H9 (cell line): Measurements from ENCODE around the gene COMMD10. TPM values are rescaled to one million over a fixed set of nuclear protein-coding genes. Genes with fewer than 3 reads are reported as not detected.

ENCODE experiments used
- DNase-seq: peaks from one replicate; pipeline ENCODE4 v3.0.0-alpha.2; 2017
- H2AFZ ChIP-seq: one replicate; pipeline ENCODE4 v1.6.1; 2013; ENCODE audit warnings: mild to moderate bottlenecking, low read length, control low read depth, moderate library complexity
- H2AK5ac ChIP-seq: 2 replicates; pipeline ENCODE4 v1.6.1; 2013; ENCODE audit warnings: low read length, control low read depth, mixed read lengths; ENCODE audit not compliant: insufficient read length
- H2BK120ac ChIP-seq: one replicate; pipeline ENCODE4 v1.6.1; 2013; ENCODE audit warnings: low read depth, mild to moderate bottlenecking, low read length, control low read depth, inconsistent platforms; ENCODE audit not compliant: poor library complexity, severe bottlenecking
- H2BK12ac ChIP-seq: 2 replicates; pipeline ENCODE4 v1.6.1; 2013; ENCODE audit warnings: low read length, control low read depth, mixed read lengths, low read depth; ENCODE audit not compliant: insufficient read length
- H2BK15ac ChIP-seq: 2 replicates; pipeline ENCODE4 v1.6.1; 2013; ENCODE audit warnings: low read depth, low read length, control low read depth
- H2BK20ac ChIP-seq: one replicate; pipeline ENCODE4 v1.6.1; 2013; ENCODE audit warnings: low read depth, mild to moderate bottlenecking, low read length, control low read depth, inconsistent platforms; ENCODE audit not compliant: poor library complexity, severe bottlenecking
- H2BK5ac ChIP-seq: 2 replicates; pipeline ENCODE4 v1.6.1; 2013; ENCODE audit warnings: low read length, control low read depth, mixed read lengths; ENCODE audit not compliant: insufficient read length
- H3K14ac ChIP-seq: 2 replicates; pipeline ENCODE4 v1.6.1; 2013; ENCODE audit warnings: low read length, control low read depth; ENCODE audit not compliant: insufficient read depth
- H3K18ac ChIP-seq: 2 replicates; pipeline ENCODE4 v1.6.1; 2013; ENCODE audit warnings: low read depth, mild to moderate bottlenecking, mixed read lengths, low read length, control low read depth; ENCODE audit not compliant: insufficient read length
- H3K23ac ChIP-seq: 2 replicates; pipeline ENCODE4 v1.6.1; 2013; ENCODE audit warnings: low read length, control low read depth, mixed read lengths, low read depth; ENCODE audit not compliant: insufficient read length
- H3K23me2 ChIP-seq: 2 replicates; pipeline ENCODE4 v1.6.1; 2013; ENCODE audit warnings: low read depth, mild to moderate bottlenecking, mixed read lengths, low read length, control low read depth; ENCODE audit not compliant: insufficient read length, poor library complexity, severe bottlenecking
- H3K27ac ChIP-seq: 2 replicates; pipeline ENCODE4 v1.5.1; 2013; ENCODE audit warnings: low read length, control low read depth, mixed read lengths, low read depth; ENCODE audit not compliant: insufficient read length
- H3K27me3 ChIP-seq: 2 replicates; pipeline ENCODE4 v1.6.1; 2013; ENCODE audit warnings: low read length, control low read depth, inconsistent platforms; ENCODE audit not compliant: insufficient read depth
- H3K4ac ChIP-seq: 2 replicates; pipeline ENCODE4 v1.6.1; 2013; ENCODE audit warnings: low read depth, mild to moderate bottlenecking, control low read depth, inconsistent platforms, low read length, moderate library complexity
- H3K4me1 ChIP-seq: 2 replicates; pipeline ENCODE4 v1.6.1; 2013; ENCODE audit warnings: low read length, control low read depth, inconsistent platforms; ENCODE audit not compliant: insufficient read depth
- H3K4me2 ChIP-seq: 2 replicates; pipeline ENCODE4 v1.6.1; 2013; ENCODE audit warnings: low read length, control low read depth, mixed read lengths; ENCODE audit not compliant: insufficient read length, insufficient read depth
- H3K56ac ChIP-seq: 2 replicates; pipeline ENCODE4 v1.6.1; 2013; ENCODE audit warnings: low read depth, mild to moderate bottlenecking, mixed read lengths, low read length, control low read depth; ENCODE audit not compliant: insufficient read length
- H3K79me1 ChIP-seq: 2 replicates; pipeline ENCODE4 v1.6.1; 2013; ENCODE audit warnings: low read depth, mild to moderate bottlenecking, moderate library complexity, low read length, control low read depth, inconsistent platforms; ENCODE audit not compliant: insufficient read depth, poor library complexity, severe bottlenecking
- H3K79me2 ChIP-seq: 2 replicates; pipeline ENCODE4 v1.6.1; 2013; ENCODE audit warnings: low read length, control low read depth, inconsistent platforms; ENCODE audit not compliant: insufficient read depth
- H3K9ac ChIP-seq: 2 replicates; pipeline ENCODE4 v1.6.1; 2013; ENCODE audit warnings: low read length, control low read depth, mixed read lengths; ENCODE audit not compliant: insufficient read length; ENCODE audit errors: extremely low read depth
- H3K9me3 ChIP-seq: one replicate; pipeline ENCODE4 v1.6.1; 2013; ENCODE audit warnings: low read depth, low read length, inconsistent platforms; ENCODE audit not compliant: control insufficient read depth
- H3T11ph ChIP-seq: one replicate; pipeline ENCODE4 v1.6.1; 2013; ENCODE audit warnings: mild to moderate bottlenecking, low read length, control low read depth, inconsistent platforms
- H4K20me1 ChIP-seq: one replicate; pipeline ENCODE4 v1.6.1; 2013; ENCODE audit not compliant: control insufficient read depth, insufficient read length, insufficient read depth
- H4K5ac ChIP-seq: 2 replicates; pipeline ENCODE4 v1.6.1; 2013; ENCODE audit warnings: low read depth, mild to moderate bottlenecking, mixed read lengths, low read length, control low read depth; ENCODE audit not compliant: insufficient read length
- H4K8ac ChIP-seq: replicated peaks from 2 replicates; pipeline ENCODE4 v1.6.1; 2013; ENCODE audit warnings: low read length, control low read depth, mixed read lengths, low read depth; ENCODE audit not compliant: insufficient read length
- H4K91ac ChIP-seq: 2 replicates; pipeline ENCODE4 v1.6.1; 2013; ENCODE audit warnings: low read depth, mild to moderate bottlenecking, moderate library complexity, mixed read lengths, low read length, control low read depth; ENCODE audit not compliant: insufficient read length
- H3K27ac Mint-ChIP-seq, 3 experiments: 2 replicates in 2 of 3; 3 replicates in 1 of 3; pipeline ENCODE4 v1.8.0; 2020 to 2021; ENCODE audit warnings: mixed read lengths in 3 of 3, mild to moderate bottlenecking in 1 of 3, moderate library complexity in 1 of 3
- H3K27me3 Mint-ChIP-seq: 2 replicates; pipeline ENCODE4 v1.8.0; 2021; ENCODE audit warnings: low read depth, mild to moderate bottlenecking, moderate library complexity, mixed read lengths
- H3K36me3 Mint-ChIP-seq, 3 experiments: 2 replicates in 2 of 3; 3 replicates in 1 of 3; pipeline ENCODE4 v1.8.0; 2020 to 2021; ENCODE audit warnings: low read depth in 3 of 3, mixed read lengths in 3 of 3; ENCODE audit not compliant: insufficient read depth in 1 of 3
- H3K4me1 Mint-ChIP-seq, 2 experiments: 2 replicates each; pipeline ENCODE4 v1.8.0; 2020; ENCODE audit warnings: mixed read lengths in 2 of 2
- H3K4me3 Mint-ChIP-seq, 2 experiments: 2 replicates in 1 of 2; 3 replicates in 1 of 2; pipeline ENCODE4 v1.8.0; 2020 to 2021; ENCODE audit warnings: mild to moderate bottlenecking in 2 of 2, mixed read lengths in 2 of 2, moderate library complexity in 1 of 2
- H3K9me3 Mint-ChIP-seq, 2 experiments: 2 replicates in 1 of 2; 3 replicates in 1 of 2; pipeline ENCODE4 v1.8.0; 2020; ENCODE audit warnings: mild to moderate bottlenecking in 2 of 2, mixed read lengths in 2 of 2, moderate library complexity in 1 of 2
- total RNA-seq: library from RNA; stranded (reverse); gene quantifications from 2 replicates; pipeline ENCODE4 v1.2.1, GENCODE V29; 2021
- TF ChIP-seq, protein P1 (sequence below): fragments of 200-600 bp; sonication (generic); conservative IDR thresholded peaks from 3 replicates; pipeline ENCODE4 v1.8.0; 2021; ENCODE audit warnings: antibody characterized with exemption, mild to moderate bottlenecking

Gene COMMD10
- total RNA-seq, 1 experiment from 2014 or later, result 33.9 TPM

DNA sequence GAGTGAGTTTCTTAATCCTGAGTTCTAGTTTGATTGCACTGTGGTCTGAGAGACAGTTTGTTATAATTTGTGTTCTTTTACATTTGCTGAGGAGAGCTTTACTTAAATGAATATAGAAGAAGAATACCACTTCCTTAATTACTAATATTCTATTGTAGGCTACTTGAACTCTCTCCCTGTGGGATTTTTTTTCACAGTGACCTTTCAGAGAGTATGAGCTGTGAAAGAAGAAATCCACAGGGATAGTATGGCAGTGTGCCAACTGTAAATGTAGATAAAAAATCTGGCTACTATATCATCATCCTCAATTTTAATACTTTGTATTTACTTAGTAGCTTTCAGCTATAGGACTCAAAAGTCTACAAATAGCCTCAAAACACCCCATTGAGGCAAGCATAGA, 67.3 kb downstream of the COMMD10 start:
- Histone ChIP-seq H4K5ac (no peak overlapping the region), H3K9ac (no peak overlapping the region), H3K27ac (no peak overlapping the region), H2AK5ac (no peak overlapping the region), H3K79me2 (no peaks in the 10 kb centered on the region), H3T11ph (no peak overlapping the region), H2BK12ac (no peak overlapping the region), H4K91ac (no peak overlapping the region), H2AFZ (no peak overlapping the region), H3K79me1 (no peaks in the 10 kb centered on the region), H3K4ac (no peak overlapping the region), H3K56ac (no peak overlapping the region), H4K8ac (no peak overlapping the region), H3K4me1 (no peaks in the 10 kb centered on the region), H3K27me3 (no peaks in the 10 kb centered on the region), H3K23ac (no peak overlapping the region), H2BK120ac (no peak overlapping the region), H4K20me1 (no peaks in the 10 kb centered on the region), H2BK20ac (no peak overlapping the region), H3K14ac (no peak overlapping the region), H3K4me2 (no peak overlapping the region), H2BK5ac (no peak overlapping the region), H3K23me2 (no peaks in the 10 kb centered on the region), H2BK15ac (no peak overlapping the region), H3K9me3 (no peaks in the 10 kb centered on the region), H3K18ac (no peak overlapping the region)
- no peak overlapping the region for H3K4me3 Mint-ChIP-seq
- H3K9me3 Mint-ChIP-seq, result no peaks in the 10 kb centered on the region
- TF ChIP-seq, protein P1, sequence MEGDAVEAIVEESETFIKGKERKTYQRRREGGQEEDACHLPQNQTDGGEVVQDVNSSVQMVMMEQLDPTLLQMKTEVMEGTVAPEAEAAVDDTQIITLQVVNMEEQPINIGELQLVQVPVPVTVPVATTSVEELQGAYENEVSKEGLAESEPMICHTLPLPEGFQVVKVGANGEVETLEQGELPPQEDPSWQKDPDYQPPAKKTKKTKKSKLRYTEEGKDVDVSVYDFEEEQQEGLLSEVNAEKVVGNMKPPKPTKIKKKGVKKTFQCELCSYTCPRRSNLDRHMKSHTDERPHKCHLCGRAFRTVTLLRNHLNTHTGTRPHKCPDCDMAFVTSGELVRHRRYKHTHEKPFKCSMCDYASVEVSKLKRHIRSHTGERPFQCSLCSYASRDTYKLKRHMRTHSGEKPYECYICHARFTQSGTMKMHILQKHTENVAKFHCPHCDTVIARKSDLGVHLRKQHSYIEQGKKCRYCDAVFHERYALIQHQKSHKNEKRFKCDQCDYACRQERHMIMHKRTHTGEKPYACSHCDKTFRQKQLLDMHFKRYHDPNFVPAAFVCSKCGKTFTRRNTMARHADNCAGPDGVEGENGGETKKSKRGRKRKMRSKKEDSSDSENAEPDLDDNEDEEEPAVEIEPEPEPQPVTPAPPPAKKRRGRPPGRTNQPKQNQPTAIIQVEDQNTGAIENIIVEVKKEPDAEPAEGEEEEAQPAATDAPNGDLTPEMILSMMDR, result no peak
- H3K27me3 Mint-ChIP-seq, result no peaks in the 10 kb centered on the region
- no peak overlapping the region for H3K27ac Mint-ChIP-seq
- peaks cover 0 to 4% (median 3%) of the 10 kb centered on the region in 3 experiments; a peak in 1 of 7 replicates for H3K36me3 Mint-ChIP-seq
- DNase-seq, result no peak
- H3K4me1 Mint-ChIP-seq, result no peaks in the 10 kb centered on the region
